Body of pancreas (tissue), 4 donors: ENCODE data around the gene ERC2. TPM values are rescaled to one million over a fixed set of nuclear protein-coding genes. Genes with fewer than 3 reads are reported as not detected.
A peak's percentile ranks its signal among the peaks of the same experiment; 100 is the strongest.

Experiments used
- ATAC-seq: fragments of 150-250 bp; one replicate; pipeline ENCODE4 v1.9.1; 2016
- DNase-seq, 4 donors: peaks; one replicate each; pipeline ENCODE4 v3.0.0-alpha.2; 2019
- H3K27ac ChIP-seq, 4 donors: fragments of 200-600 bp; sonication (generic); 1 replicate in 3 of 4; 2 replicates in 1 of 4; pipeline versions ENCODE4 v1.5.1 to v1.6.1; 2016 to 2019; ENCODE audit warnings: mild to moderate bottlenecking in 1 of 4, mixed read lengths in 1 of 4, moderate library complexity in 1 of 4
- H3K27me3 ChIP-seq, 2 donors: fragments of 200-600 bp; sonication (generic); one replicate each; pipeline ENCODE4 v1.6.0; 2016; ENCODE audit warnings: mild to moderate bottlenecking in 1 of 2
- H3K36me3 ChIP-seq, 2 donors: fragments of 200-600 bp; sonication (generic); replicated peaks in 1 of 2; 2 replicates each; pipeline ENCODE4 v1.5.1; 2016; ENCODE audit warnings: low read depth in 2 of 2; ENCODE audit not compliant: insufficient read depth in 1 of 2
- H3K4me1 ChIP-seq: fragments of 200-600 bp; sonication (generic); one replicate; pipeline ENCODE4 v1.6.0; 2016
- H3K4me3 ChIP-seq, 2 donors: fragments of 200-600 bp; sonication (generic); 1 replicate in 1 of 2; 2 replicates in 1 of 2; pipeline ENCODE4 v1.5.1; 2016 to 2019
- H3K9me3 ChIP-seq, 3 donors: fragments of 200-600 bp; sonication (generic); 1 replicate in 2 of 3; 2 replicates in 1 of 3; pipeline ENCODE4 v1.5.1; 2016
- POLR2A ChIP-seq, 3 donors: fragments of 450-650 bp; IDR thresholded peaks; one replicate each; pipeline ENCODE4 v1.6.1; 2016; ENCODE audit warnings: antibody characterized with exemption in 3 of 3, mild to moderate bottlenecking in 2 of 3
- WGBS, 2 donors: methylation state at CpG; one replicate each; pipeline ENCODE4 v1.1.5; 2017; 5-methylcytosine and 5-hydroxymethylcytosine counted together
- intact Hi-C: fragments of 100-400 bp; cut with DNase I; formaldehyde crosslinking; loops from one replicate; pipeline ENCODE4 v1.15.1; 2023
- total RNA-seq, 2 donors: library from RNA; depleted of rRNA; stranded (reverse); fragments of >200 nt; gene quantifications; one replicate each; pipeline ENCODE4 v1.1.0, GENCODE V29; 2016
- TF ChIP-seq, protein P1 (sequence below), 7 experiments: fragments of 450-650 bp in 4 of 7; fragments of 200-600 bp in 3 of 7; sonication (generic) in 3 of 7; IDR thresholded peaks; one replicate each; pipeline ENCODE4 v1.5.1; 2016 to 2019; ENCODE audit warnings: antibody characterized with exemption in 7 of 7

Gene ERC2
- total RNA-seq, 2 donors from 2014 or later: 4.0 to 4.7 TPM

DNA sequence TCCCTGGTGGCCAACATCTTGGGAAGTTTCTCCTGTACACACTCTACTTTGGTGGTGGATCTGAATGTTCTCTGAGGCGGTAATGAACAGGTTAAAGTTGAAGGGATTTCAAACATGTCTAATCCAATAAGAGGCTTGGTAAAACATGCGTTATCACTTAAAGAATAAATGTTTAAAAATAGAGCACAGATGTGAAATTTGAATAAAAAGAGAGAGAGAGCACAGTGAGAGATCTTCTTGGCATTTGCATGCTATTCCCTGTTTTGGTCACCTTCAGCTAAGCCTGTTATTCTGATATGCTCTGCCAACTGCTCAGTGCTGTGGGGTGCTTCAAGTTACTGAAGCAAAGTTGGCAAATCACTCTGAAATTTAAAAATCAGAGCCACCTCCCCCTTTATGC is 743.4 kb downstream of the ERC2 start:
- 54 to 59% methylated on average over 2 of the region's 2 CpGs for WGBS, 2 donors
- Histone ChIP-seq H3K27me3 (no peaks in the 10 kb centered on the region), H3K36me3 (no peaks in the 10 kb centered on the region), H3K4me1 (no peaks in the 10 kb centered on the region), H3K27ac (no peak overlapping the region), H3K4me3 (no peak overlapping the region), H3K9me3 (no peaks in the 10 kb centered on the region)
- no peak for TF ChIP-seq POLR2A (IDR thresholded peaks at IDR 0.05)
- TF ChIP-seq, protein P1, sequence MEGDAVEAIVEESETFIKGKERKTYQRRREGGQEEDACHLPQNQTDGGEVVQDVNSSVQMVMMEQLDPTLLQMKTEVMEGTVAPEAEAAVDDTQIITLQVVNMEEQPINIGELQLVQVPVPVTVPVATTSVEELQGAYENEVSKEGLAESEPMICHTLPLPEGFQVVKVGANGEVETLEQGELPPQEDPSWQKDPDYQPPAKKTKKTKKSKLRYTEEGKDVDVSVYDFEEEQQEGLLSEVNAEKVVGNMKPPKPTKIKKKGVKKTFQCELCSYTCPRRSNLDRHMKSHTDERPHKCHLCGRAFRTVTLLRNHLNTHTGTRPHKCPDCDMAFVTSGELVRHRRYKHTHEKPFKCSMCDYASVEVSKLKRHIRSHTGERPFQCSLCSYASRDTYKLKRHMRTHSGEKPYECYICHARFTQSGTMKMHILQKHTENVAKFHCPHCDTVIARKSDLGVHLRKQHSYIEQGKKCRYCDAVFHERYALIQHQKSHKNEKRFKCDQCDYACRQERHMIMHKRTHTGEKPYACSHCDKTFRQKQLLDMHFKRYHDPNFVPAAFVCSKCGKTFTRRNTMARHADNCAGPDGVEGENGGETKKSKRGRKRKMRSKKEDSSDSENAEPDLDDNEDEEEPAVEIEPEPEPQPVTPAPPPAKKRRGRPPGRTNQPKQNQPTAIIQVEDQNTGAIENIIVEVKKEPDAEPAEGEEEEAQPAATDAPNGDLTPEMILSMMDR (IDR thresholded peaks at IDR 0.05): no peak
- intact Hi-C loops: no loop called here
- ATAC-seq: no peak
- no peak for DNase-seq

DNA sequence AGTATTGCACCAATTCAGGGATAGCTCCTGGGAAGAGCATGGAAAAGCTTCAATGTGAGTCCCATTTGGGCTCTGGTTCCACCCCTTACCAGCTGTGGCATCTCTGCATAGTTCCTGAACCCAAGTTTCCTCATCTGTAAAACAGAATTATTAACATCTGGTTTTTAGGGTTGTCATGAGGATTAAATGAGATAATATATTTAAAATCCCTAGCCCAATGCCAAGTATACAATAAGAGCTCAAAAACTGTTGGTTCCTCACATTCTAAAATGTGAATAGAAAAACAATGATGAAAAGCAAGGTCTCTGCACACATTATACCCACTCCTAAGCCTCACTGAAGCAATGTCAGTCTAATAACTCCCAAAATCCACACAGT is 743.9 kb downstream of the ERC2 start:
- ATAC-seq: no peak
- Histone ChIP-seq H3K9me3 (no peaks in the 10 kb centered on the region), H3K27ac (no peak overlapping the region), H3K4me1 (no peaks in the 10 kb centered on the region), H3K4me3 (no peak overlapping the region), H3K36me3 (no peaks in the 10 kb centered on the region), H3K27me3 (no peaks in the 10 kb centered on the region)
- no peak for DNase-seq
- TF ChIP-seq, protein P1 (IDR thresholded peaks at IDR 0.05): no peak
- TF ChIP-seq POLR2A (IDR thresholded peaks at IDR 0.05): no peak
- intact Hi-C loops: no loop called here

DNA sequence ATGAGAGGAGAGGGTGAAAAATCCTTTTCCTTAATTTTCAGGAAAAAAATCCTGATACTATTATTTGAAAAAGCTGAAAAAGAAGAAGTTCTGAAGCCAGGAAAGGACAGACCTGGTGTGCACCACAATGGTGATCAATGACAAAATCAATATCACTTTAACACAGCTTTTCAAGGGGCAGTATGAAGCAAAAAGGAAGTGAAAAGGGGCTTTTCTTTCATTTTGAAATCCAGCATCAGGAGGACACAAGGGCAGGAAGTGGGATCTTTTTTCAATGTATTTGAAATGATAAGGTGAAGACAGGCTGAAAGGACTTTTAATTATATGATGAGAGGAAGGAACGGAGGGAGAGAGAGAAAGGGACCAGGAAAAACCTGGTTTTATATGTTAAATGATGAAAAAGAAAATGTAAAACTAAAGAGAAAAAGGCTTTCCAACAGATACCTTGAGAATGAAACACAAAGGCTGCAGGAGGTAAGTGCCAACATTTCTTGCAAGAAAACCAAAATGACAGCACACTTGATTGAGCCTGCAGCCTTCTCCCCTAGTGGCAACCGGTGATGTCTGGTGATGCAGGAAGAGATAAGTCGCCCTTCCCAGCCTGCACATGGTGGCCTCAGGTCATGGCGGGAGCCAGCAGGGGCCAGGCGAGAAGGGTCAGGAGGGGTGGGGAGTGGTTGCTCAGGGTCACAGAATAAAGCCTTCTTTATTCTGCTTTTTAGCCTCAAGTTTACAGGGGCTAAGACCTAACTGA is 744.4 kb downstream of the ERC2 start:
- TF ChIP-seq POLR2A (IDR thresholded peaks at IDR 0.05): no peak
- TF ChIP-seq, protein P1 (IDR thresholded peaks at IDR 0.05): no peak
- H3K4me1 ChIP-seq: no peaks in the 10 kb centered on the region
- no peaks in the 10 kb centered on the region for H3K9me3 ChIP-seq
- ATAC-seq (no peak), DNase-seq (no peak)
- H3K27ac ChIP-seq: no peak overlapping the region
- intact Hi-C loops: no loop called here
- H3K27me3 ChIP-seq: no peaks in the 10 kb centered on the region
- H3K36me3 ChIP-seq: no peaks in the 10 kb centered on the region
- WGBS, 2 donors: 62 to 63% methylated on average over 5 of the region's 5 CpGs
- H3K4me3 ChIP-seq: no peak overlapping the region

DNA sequence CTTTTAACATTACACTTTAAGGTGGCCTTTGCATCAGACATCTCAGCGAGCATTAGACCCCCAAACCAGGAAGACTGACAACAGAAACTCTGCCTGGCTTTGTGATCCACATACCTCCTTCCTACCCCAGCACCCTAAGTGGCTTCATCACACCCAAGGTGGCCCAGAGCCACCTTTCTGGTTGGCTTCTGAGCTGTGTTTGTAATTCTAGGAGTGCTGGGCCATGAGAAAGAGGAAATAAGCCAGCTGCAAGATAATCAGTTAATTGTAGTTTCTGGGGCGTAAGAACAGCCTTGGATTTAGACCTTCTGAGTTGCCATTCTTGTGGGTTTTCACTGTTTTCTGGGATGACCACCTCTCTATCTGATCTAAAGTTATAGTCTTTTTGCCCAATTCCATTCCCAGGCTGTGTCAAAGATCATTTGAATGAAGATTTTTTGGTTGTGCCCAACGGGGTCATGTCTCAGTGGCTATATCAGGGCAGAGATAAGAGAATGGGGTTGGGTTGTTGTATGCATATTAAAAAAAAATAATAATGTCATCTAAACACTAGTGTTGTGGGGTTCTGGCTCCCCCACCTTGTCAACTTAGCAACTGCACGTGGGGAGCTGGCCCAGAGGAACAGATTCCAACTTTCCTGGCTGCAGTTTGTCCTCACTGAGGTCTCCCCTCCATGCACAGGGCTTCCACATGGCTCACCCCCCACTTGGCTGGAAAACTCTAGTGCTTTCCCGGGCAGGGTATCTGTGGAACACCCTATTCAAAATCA is 746.4 kb downstream of the ERC2 start:
- Histone ChIP-seq H3K27me3 (no peaks in the 10 kb centered on the region), H3K27ac (no peak overlapping the region), H3K4me1 (no peaks in the 10 kb centered on the region), H3K36me3 (no peaks in the 10 kb centered on the region), H3K9me3 (no peaks in the 10 kb centered on the region), H3K4me3 (no peak overlapping the region)
- ATAC-seq: no peak
- TF ChIP-seq, protein P1 (IDR thresholded peaks at IDR 0.05): peak in 5 of 7 experiments; percentile 30 to 53 (median 44)
- TF ChIP-seq POLR2A (IDR thresholded peaks at IDR 0.05): no peak
- 36 to 45% methylated on average over 5 of the region's 5 CpGs for WGBS, 2 donors
- peak; percentile 24 to 46 (median 33) for DNase-seq
- intact Hi-C loops: no loop called here
